ENCODE results near the gene PPFIA4.
"Not testable (repeated sequence)": the region's sequence is repeated elsewhere in the genome, so short reads cannot be mapped to it uniquely, and the experiment has no call there.

PPFIA4 gene

GRCh38 chr1:203026031-203026665 lies at the start of gene PPFIA4:
Gene PPFIA4, plus strand, starts transcription at chr1:203026491. Its CDS starts 12,518 bp downstream, at chr1:203039009.
- TF ChIP-seq CTCF (conservative IDR thresholded peaks at IDR 0.05; ENCODE audit: low read depth): peak; percentile 23; the same call in 1 of the 2 replicates
- H3K27ac ChIP-seq: peak within 1 kb of the TSS; percentile 42; the same call in 1 of the 2 replicates
- ChIA-PET CTCF (interaction anchor here (0.6 to 2.5 kb wide), 5 partner anchors 13 to 241 kb away, joined by 3 to 16 read pairs (median 11); no protein-coding TSS in a partner anchor), POLR2A (ENCODE audit: low non-redundant PET) (no interaction called here)
- DNase-seq (ENCODE audit: low spot score): peak; percentile 99

GRCh38 chr1:202976633-202977032 lies 49.7 kb upstream of the PPFIA4 start:
- TF ChIP-seq CTCF (conservative IDR thresholded peaks at IDR 0.05; ENCODE audit: low read depth): no peak
- CTCF ChIA-PET: no interaction called here
- POLR2A ChIA-PET (ENCODE audit: low non-redundant PET): no interaction called here
- no peak for DNase-seq (ENCODE audit: low spot score)
- no peak overlapping the region for H3K27ac ChIP-seq

- no peak overlapping the region for H3K27ac ChIP-seq
- POLR2A ChIA-PET (ENCODE audit: low non-redundant PET): no interaction called here
- CTCF ChIA-PET: interaction anchor here (0.6 kb wide), 1 partner anchor 616 kb away, joined by 3 read pairs; no protein-coding TSS in a partner anchor
These were observed 46.8 kb upstream of the PPFIA4 start for GRCh38 chr1:202979459-202979858.

GRCh38 chr1:202981939-202982338 lies 44.4 kb upstream of the PPFIA4 start:
- POLR2A ChIA-PET (ENCODE audit: low non-redundant PET): no interaction called here
- TF ChIP-seq CTCF (conservative IDR thresholded peaks at IDR 0.05; ENCODE audit: low read depth): no peak
- H3K27ac ChIP-seq: no peak overlapping the region
- CTCF ChIA-PET: no interaction called here
- no peak for DNase-seq (ENCODE audit: low spot score)

More at GRCh38 chr1:202979459-202979858, 46.8 kb upstream of the PPFIA4 start:
- no peak for DNase-seq (ENCODE audit: low spot score)
- no peak for TF ChIP-seq CTCF (conservative IDR thresholded peaks at IDR 0.05; ENCODE audit: low read depth)

- TF ChIP-seq CTCF (conservative IDR thresholded peaks at IDR 0.05; ENCODE audit: low read depth): no peak
- ChIA-PET CTCF (interaction anchor here (0.6 kb wide), 1 partner anchor 12 kb away, joined by 3 read pairs; no protein-coding TSS in a partner anchor), POLR2A (ENCODE audit: low non-redundant PET) (no interaction called here)
- DNase-seq (ENCODE audit: low spot score): no peak
- H3K27ac ChIP-seq: no peak overlapping the region
These were observed 43.4 kb upstream of the PPFIA4 start for GRCh38 chr1:202982715-202983430.

GRCh38 chr1:202986120-202986519 lies 40.2 kb upstream of the PPFIA4 start:
- CTCF ChIA-PET: interaction anchor here (0.5 kb wide), 1 partner anchor 186 kb away, joined by 3 read pairs; no protein-coding TSS in a partner anchor
- not testable (repeated sequence) for DNase-seq (ENCODE audit: low spot score); H3K27ac ChIP-seq
- POLR2A ChIA-PET (ENCODE audit: low non-redundant PET): interaction anchor here (0.6 kb wide), 2 partner anchors 40 to 61 kb away, joined by 4 read pairs; no protein-coding TSS in a partner anchor

Measured in RWPE1 (cell line).